ENCODE data around the gene GCM1.

Gene GCM1

GRCh38 chr6:53111865-53112264 is 36.8 kb downstream of the GCM1 start:
- in situ Hi-C loops (cut with MboI; ENCODE audit: low sequenced_read_pairs), result no loop called here

GRCh38 chr6:53109612-53110011 is 39.0 kb downstream of the GCM1 start:
- in situ Hi-C loops (cut with MboI; ENCODE audit: low sequenced_read_pairs), result no loop called here

- in situ Hi-C loops (cut with MboI; ENCODE audit: low sequenced_read_pairs), result no loop called here
Measured at GRCh38 chr6:53107091-53107490, 41.5 kb downstream of the GCM1 start.

- in situ Hi-C loops (cut with MboI; ENCODE audit: low sequenced_read_pairs), result no loop called here
Measured at GRCh38 chr6:53104916-53105315, 43.7 kb downstream of the GCM1 start.

GRCh38 chr6:53103993-53104675 is 44.5 kb downstream of the GCM1 start:
- in situ Hi-C loops (cut with MboI; ENCODE audit: low sequenced_read_pairs), result no loop called here

- in situ Hi-C loops (cut with MboI; ENCODE audit: low sequenced_read_pairs), result no loop called here
Measured at GRCh38 chr6:53101006-53101405, 47.6 kb downstream of the GCM1 start.

GRCh38 chr6:53100561-53100960 is 48.1 kb downstream of the GCM1 start:
- in situ Hi-C loops (cut with MboI; ENCODE audit: low sequenced_read_pairs), result no loop called here

GRCh38 chr6:53095716-53096115 is 52.9 kb downstream of the GCM1 start:
- in situ Hi-C loops (cut with MboI; ENCODE audit: low sequenced_read_pairs), result no loop called here

GRCh38 chr6:53095270-53095669 is 53.4 kb downstream of the GCM1 start:
- in situ Hi-C loops (cut with MboI; ENCODE audit: low sequenced_read_pairs), result no loop called here

GRCh38 chr6:53090576-53090975 is 58.1 kb downstream of the GCM1 start:
- in situ Hi-C loops (cut with MboI; ENCODE audit: low sequenced_read_pairs), result no loop called here

GRCh38 chr6:53089948-53090347 is 58.7 kb downstream of the GCM1 start:
- in situ Hi-C loops (cut with MboI; ENCODE audit: low sequenced_read_pairs), result no loop called here

GRCh38 chr6:53086302-53086701 is 62.3 kb downstream of the GCM1 start:
- in situ Hi-C loops (cut with MboI; ENCODE audit: low sequenced_read_pairs), result no loop called here

- in situ Hi-C loops (cut with MboI; ENCODE audit: low sequenced_read_pairs), result no loop called here
Measured at GRCh38 chr6:53080813-53081212, 67.8 kb downstream of the GCM1 start.

All from HL-60/S4 treated with phorbol 12-myristate 13-acetate at 8.2 ng/mL for 4 days and 3 days (cell line).